GM18870 (cell line): ENCODE data around the gene ZNF879.

Experiments used
- ATAC-seq: cut with Tn5 transposase; IDR thresholded peaks from one replicate; pipeline ENCODE4 v1.9.1; 2021; ENCODE audit warnings: moderate library complexity; ENCODE audit not compliant: unreplicated experiment

The ZNF879 gene

GRCh38 chr5:179023528-179024189 is at the start of gene ZNF879:
Gene ZNF879 (plus strand): TSS chr5:179023804. CDS start chr5:179025005, 1,201 bp downstream.
- peak; percentile 37 for ATAC-seq

- ATAC-seq, result no peak
These were observed 42.2 kb upstream of the ZNF879 start for GRCh38 chr5:178981381-178981780.

DNA sequence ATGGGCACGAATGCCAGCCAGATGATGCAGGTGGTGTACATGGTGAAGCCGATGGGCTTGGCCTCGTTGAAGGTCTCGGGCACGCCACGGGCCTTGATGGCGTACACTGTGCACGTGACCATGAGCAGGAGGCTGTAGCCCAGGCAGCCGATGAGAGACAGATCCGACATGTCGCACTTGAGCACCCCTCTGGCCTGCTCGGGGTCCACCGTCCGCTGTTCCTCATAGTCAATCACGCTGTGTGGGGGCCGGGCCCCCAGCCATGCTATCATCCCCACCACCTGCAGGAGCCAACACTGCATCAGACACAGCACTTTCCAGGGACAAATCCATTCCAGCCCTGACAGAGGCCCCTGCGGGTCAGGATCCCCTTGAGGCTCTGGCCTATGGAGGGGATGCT is 40.7 kb upstream of the ZNF879 start:
- no peak for ATAC-seq

DNA sequence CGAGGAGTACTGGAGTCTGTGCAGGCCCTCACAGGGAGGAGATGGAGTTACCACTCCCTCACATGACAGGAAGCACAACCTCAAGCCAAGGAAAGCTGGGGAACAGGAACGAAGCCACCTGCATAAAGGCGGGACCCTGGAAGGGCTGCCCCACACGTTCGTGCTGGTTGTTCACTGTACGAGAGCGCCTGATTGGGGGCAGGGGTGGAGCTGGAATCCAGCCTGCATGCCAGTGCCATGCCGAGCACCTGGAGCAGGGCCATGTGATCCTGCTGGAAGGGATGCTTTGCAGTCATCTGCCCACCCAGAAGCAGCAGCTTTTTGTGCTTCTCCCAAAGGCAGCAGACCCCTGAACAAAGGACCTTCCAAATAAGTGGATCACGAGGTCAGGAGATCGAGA is 39.9 kb upstream of the ZNF879 start:
- no peak for ATAC-seq

GRCh38 chr5:178984145-178985072 is 39.2 kb upstream of the ZNF879 start:
- no peak for ATAC-seq

GRCh38 chr5:178986326-178986960 is 37.2 kb upstream of the ZNF879 start:
- no peak for ATAC-seq

DNA sequence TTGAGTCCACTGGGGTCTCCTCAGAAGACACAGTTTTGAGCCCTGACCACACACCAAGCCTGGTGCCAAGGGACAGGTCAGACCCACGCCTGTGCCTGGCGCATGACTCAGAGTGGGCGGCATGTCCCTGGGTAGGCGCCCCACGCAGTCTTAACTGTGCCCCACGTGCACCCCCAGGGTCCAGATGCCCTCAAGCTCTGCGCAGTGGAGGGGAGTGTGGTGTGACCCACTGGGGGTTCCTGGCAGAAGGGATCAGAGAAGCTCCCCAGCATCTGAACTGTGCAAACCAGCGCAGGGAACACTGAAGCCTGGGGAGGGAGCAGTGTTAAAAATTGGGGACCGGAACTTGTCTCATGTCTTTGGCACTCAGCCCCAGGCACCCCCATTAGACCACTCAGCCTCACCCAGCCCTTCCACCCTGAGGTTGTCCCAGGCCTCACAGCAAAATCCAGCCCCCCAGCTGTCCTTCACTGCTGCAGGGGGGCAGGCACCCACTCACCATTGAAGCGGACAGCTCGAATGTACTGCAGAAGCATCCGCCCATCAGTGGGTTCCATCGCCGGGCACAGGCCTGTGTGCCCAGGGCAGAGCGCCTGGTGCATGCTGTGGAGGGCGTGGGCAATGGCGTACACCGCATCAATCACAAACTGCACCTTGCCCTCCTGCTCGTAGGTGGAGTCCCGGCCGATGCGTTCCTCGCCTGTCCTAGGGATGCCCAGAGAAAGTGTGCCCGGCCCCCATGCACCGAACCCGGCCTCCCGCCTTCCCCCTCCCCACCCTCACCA is 35.0 kb upstream of the ZNF879 start:
- ATAC-seq, result no peak

- ATAC-seq, result no peak
These were observed 34.3 kb upstream of the ZNF879 start for GRCh38 chr5:178989311-178989710.

- ATAC-seq, result no peak
These were observed 33.1 kb upstream of the ZNF879 start for GRCh38 chr5:178990491-178990890.

DNA sequence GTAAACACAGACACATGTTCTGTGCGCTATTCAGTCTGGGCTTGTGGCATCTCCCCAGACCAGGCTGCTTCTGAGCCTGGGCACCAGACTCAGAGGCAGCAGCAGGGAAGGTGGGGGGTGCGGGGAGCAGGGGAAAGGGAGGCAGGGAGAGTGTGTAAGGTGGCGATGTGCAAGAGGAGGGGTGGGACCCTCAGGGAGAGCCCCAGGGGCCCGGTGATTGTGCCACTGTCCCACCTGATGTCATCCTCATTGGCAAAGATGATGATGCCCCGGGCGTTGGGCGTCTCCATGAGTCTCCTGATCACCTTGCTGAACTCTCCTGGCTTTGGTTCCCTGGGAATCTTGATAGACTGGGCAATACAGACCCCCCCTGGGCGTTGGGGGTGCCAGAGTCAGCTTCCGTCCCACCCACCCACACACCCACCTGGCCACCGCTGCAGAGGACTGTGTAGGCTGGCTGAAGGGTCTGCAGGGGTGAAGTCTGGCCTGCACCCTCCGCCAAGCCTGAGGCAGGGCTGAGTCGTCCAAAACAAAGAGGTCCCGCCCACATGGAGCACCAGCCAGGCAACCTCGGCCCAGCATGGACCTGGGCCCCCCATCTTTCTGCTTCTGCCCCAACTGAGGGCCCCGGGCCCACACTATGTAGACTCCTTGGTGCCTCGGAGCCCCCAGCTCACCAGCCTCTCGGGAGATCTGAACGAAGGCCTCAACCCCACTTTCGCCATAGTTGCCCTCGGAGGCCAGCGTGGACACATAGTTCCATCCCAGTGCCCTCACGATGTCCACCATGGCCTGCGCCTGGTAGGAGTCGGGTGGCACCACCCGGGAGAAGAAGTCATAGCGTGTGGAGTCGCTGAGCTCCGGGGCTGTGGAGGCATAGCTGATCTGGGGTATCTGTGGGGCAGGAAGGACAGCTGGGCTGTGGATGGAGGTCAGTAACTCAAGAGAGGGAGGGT is 32.1 kb upstream of the ZNF879 start:
- ATAC-seq, result no peak

- no peak for ATAC-seq
These were observed 31.2 kb upstream of the ZNF879 start for GRCh38 chr5:178992291-178992895.

DNA sequence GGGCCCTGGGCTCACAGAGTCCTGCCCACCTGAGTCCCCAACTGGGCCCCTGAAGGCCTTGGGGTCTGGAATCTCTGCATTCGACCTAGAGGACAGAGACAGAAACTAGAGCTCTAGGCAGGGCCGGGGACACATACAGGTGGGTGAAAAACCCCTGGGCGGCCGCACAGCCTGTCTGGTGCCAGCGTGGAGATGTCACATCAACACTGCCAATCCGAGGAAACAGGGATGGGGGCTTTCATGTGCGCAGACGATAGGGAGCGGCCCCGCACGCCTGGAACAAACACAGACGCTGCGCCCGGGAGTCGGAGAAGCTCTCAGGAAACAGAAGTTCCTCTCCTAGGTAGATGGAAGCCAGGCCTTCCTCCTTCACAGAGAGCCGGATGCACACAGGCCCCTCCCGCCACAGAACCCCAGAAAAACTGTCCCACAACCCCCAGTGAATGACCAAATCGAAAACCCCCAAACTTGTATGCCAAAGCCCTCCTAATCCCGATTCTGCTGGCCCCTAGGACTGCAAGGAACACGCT is 30.3 kb upstream of the ZNF879 start:
- ATAC-seq, result no peak

- ATAC-seq, result no peak
These were observed 29.5 kb upstream of the ZNF879 start for GRCh38 chr5:178993955-178994579.

- no peak for ATAC-seq
These were observed 28.8 kb upstream of the ZNF879 start, which contains the start of gene GRM6 for GRCh38 chr5:178994580-178995340. Gene GRM6 (minus strand): TSS chr5:178995320. CDS start chr5:178994944, 376 bp downstream.

DNA sequence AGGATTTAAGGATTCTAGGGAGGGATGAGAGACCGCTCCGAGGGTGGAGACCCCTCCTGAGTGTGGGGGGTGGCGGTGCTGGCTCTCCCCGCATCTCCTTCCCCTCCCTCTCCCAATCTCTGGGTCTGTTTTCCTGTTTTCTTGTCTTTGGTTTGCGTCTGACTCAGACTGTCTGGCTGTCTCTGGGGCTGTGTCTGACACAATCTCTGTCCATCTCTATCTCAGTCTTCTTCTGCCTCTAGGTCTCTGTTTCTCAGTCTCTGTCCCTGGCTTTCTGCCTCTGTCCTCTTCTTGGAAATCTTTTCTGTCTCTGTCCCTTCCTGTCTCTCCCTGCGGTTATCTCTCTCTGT is 28.3 kb upstream of the ZNF879 start:
- ATAC-seq, result no peak

DNA sequence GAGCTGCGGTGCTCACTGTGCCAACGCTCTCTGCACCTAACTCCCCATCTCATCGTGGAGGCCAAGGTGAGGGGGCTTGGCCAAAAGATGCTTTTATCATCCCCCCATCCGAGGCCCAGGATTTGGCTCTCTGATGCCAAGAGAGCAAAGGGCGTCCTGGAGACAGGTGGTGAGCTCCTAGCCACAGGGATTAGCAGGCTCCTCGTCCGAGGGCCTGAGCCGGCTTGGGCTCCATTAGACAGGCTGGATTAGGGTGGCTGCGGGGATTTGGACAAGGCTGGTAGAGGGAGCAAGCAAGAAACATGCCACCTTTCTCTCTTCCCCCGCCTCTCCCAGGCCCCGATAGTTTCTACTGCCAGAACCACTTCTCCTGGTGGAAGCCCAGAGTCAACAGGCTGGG is 27.4 kb upstream of the ZNF879 start:
- ATAC-seq, result no peak

DNA sequence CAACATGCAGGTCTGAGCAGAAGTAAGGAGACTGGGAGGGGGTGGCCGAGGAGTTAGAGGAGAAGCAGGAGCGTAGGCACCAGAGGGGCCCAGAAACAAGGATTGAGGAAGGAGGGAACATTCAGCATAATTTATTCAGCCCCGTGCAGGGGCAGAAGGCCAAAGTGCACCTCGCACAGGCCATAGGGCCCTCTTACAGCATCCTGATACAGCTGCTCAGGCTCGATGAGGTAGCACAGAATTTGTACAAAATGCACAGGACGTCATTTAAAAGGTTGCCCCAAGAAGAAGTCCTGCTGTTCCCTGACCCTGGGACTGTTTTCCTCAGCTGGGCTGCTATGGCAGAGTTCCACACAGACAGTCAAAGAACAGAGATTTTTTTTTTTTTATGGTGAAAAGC is 26.4 kb upstream of the ZNF879 start:
- no peak for ATAC-seq

- ATAC-seq, result no peak
These were observed 25.2 kb upstream of the ZNF879 start for GRCh38 chr5:178998441-178998840.
